Neural cell (in vitro differentiated cells): Measurements from ENCODE around the gene ESYT2. TPM values are rescaled to one million over a fixed set of nuclear protein-coding genes. Genes with fewer than 3 reads are reported as not detected.

Source experiments
- H2AFZ ChIP-seq: fragments of 200-600, 300-800 bp; sonication (generic), shearing (Covaris generic); 2 replicates; pipeline ENCODE4 v1.6.0; 2014; ENCODE audit warnings: low read depth, mild to moderate bottlenecking, antibody characterized with exemption, low read length, moderate library complexity
- H3F3A ChIP-seq: fragments of 200-600 bp; shearing (Covaris generic); 2 replicates; pipeline ENCODE4 v1.6.1; 2016; ENCODE audit warnings: mild to moderate bottlenecking, moderate library complexity, mixed read lengths, antibody characterized with exemption, low read length; ENCODE audit not compliant: insufficient read depth, poor library complexity, severe bottlenecking
- H3K27ac ChIP-seq: fragments of 200-600, 300-800 bp; sonication (generic), shearing (Covaris generic); 2 replicates; pipeline ENCODE4 v1.5.1; 2014; ENCODE audit warnings: mild to moderate bottlenecking, low read length, moderate library complexity
- H3K27me3 ChIP-seq: fragments of 300-800, 200-600 bp; sonication (generic), shearing (Covaris generic); 2 replicates; pipeline ENCODE4 v1.6.0; 2014; ENCODE audit warnings: mild to moderate bottlenecking, low read depth, low read length, moderate library complexity; ENCODE audit not compliant: insufficient read depth
- H3K36me3 ChIP-seq: fragments of 300-800, 200-600 bp; sonication (generic), shearing (Covaris generic); 2 replicates; pipeline ENCODE4 v1.5.1; 2014; ENCODE audit warnings: mild to moderate bottlenecking, antibody characterized with exemption, low read length, moderate library complexity; ENCODE audit not compliant: insufficient read depth
- H3K4me2 ChIP-seq: fragments of 300-800, 200-600 bp; sonication (generic), shearing (Covaris generic); 2 replicates; pipeline ENCODE4 v1.6.0; 2014; ENCODE audit warnings: mild to moderate bottlenecking, low read length
- H3K4me3 ChIP-seq: fragments of 300-800, 200-600 bp; sonication (generic), shearing (Covaris generic); 2 replicates; pipeline ENCODE4 v1.5.1; 2014; ENCODE audit warnings: mild to moderate bottlenecking, low read length, moderate library complexity
- H3K79me2 ChIP-seq: fragments of 200-600 bp; shearing (Covaris generic); replicated peaks from 2 replicates; pipeline ENCODE4 v1.6.0; 2014; ENCODE audit warnings: mild to moderate bottlenecking, low read length, moderate library complexity; ENCODE audit not compliant: insufficient read depth
- H3K9ac ChIP-seq: fragments of 300-800, 200-600 bp; sonication (generic), shearing (Covaris generic); 2 replicates; pipeline ENCODE4 v1.6.1; 2016; ENCODE audit warnings: mild to moderate bottlenecking, low read length, mixed read lengths
- H3K9me2 ChIP-seq: fragments of 200-600 bp; shearing (Covaris generic); 2 replicates; pipeline ENCODE4 v1.6.1; 2016; ENCODE audit warnings: mild to moderate bottlenecking, low read length, mixed read lengths; ENCODE audit not compliant: insufficient read depth
- H3K9me3 ChIP-seq: fragments of 200-600, 300-800 bp; sonication (generic), shearing (Covaris generic); 2 replicates; pipeline ENCODE4 v1.6.1; 2016; ENCODE audit warnings: mild to moderate bottlenecking, mixed run types, low read length, moderate library complexity, mixed read lengths
- H4K20me1 ChIP-seq: fragments of 200-600 bp; shearing (Covaris generic); 2 replicates; pipeline ENCODE4 v1.6.1; 2016; ENCODE audit warnings: mild to moderate bottlenecking, mixed run types; ENCODE audit not compliant: insufficient read depth
- CTCF ChIP-seq: fragments of 450-650 bp; IDR thresholded peaks from 2 replicates; pipeline ENCODE4 v1.5.1; 2014; ENCODE audit warnings: antibody characterized with exemption, mild to moderate bottlenecking, moderate library complexity; ENCODE audit not compliant: poor library complexity, severe bottlenecking
- EP300 ChIP-seq: fragments of 450-650 bp; conservative IDR thresholded peaks from 2 replicates; pipeline ENCODE4 v1.6.1; 2014; ENCODE audit warnings: antibody characterized with exemption, mild to moderate bottlenecking, moderate library complexity; ENCODE audit not compliant: poor library complexity, severe bottlenecking
- EZH2 ChIP-seq: fragments of 200-600, 300-800 bp; shearing (Covaris generic), sonication (generic); IDR thresholded peaks from 2 replicates; pipeline ENCODE4 v1.6.1; 2014; ENCODE audit warnings: antibody characterized with exemption, low read length, borderline replicate concordance, mild to moderate bottlenecking; ENCODE audit not compliant: insufficient read depth, poor library complexity, severe bottlenecking
- MXI1 ChIP-seq: fragments of 450-650 bp; conservative IDR thresholded peaks from 2 replicates; pipeline ENCODE4 v1.6.1; 2014; ENCODE audit warnings: antibody characterized with exemption, mild to moderate bottlenecking; ENCODE audit not compliant: poor library complexity, severe bottlenecking
- POLR2AphosphoS5 ChIP-seq: IDR thresholded peaks from 2 replicates; pipeline ENCODE4 v1.6.1; 2012
- RAD21 ChIP-seq: fragments of 450-650 bp; conservative IDR thresholded peaks from 2 replicates; pipeline ENCODE4 v1.6.1; 2014; ENCODE audit warnings: antibody characterized with exemption, mild to moderate bottlenecking, moderate library complexity
- SMC3 ChIP-seq: fragments of 450-650 bp; conservative IDR thresholded peaks from 2 replicates; pipeline ENCODE4 v1.6.1; 2014; ENCODE audit warnings: antibody characterized with exemption, mild to moderate bottlenecking, moderate library complexity; ENCODE audit not compliant: poor library complexity
- TAF1 ChIP-seq: IDR thresholded peaks from 2 replicates; pipeline ENCODE4 v1.6.1; 2012; ENCODE audit warnings: low read depth
- polyA plus RNA-seq: library from polyadenylated mRNA; depleted of rRNA; stranded (reverse); fragments of >200 nt; gene quantifications from 2 replicates; pipeline ENCODE4 v1.2.3, GENCODE V29; 2014
- TF ChIP-seq, protein P1 (sequence below): IDR thresholded peaks from 2 replicates; pipeline ENCODE4 v1.6.1; 2012; ENCODE audit warnings: borderline replicate concordance

ESYT2 gene
- polyA plus RNA-seq, 1 donor from 2014 or later = 23.8 TPM

- Histone ChIP-seq H4K20me1 (no peaks in the 10 kb centered on the region), H3K27me3 (no peaks in the 10 kb centered on the region), H3K4me2 (no peak overlapping the region), H2AFZ (no peak overlapping the region), H3K9me2 (no peaks in the 10 kb centered on the region), H3K9me3 (no peaks in the 10 kb centered on the region), H3K9ac (peak overlapping the region; percentile 85), H3K4me3 (peak overlapping the region; percentile 95), H3K36me3 (no peaks in the 10 kb centered on the region), H3K27ac (peak overlapping the region; percentile 81), H3K79me2 (peaks cover 33% of the 10 kb centered on the region), H3F3A (peaks cover 3% of the 10 kb centered on the region)
- TF ChIP-seq, protein P1, sequence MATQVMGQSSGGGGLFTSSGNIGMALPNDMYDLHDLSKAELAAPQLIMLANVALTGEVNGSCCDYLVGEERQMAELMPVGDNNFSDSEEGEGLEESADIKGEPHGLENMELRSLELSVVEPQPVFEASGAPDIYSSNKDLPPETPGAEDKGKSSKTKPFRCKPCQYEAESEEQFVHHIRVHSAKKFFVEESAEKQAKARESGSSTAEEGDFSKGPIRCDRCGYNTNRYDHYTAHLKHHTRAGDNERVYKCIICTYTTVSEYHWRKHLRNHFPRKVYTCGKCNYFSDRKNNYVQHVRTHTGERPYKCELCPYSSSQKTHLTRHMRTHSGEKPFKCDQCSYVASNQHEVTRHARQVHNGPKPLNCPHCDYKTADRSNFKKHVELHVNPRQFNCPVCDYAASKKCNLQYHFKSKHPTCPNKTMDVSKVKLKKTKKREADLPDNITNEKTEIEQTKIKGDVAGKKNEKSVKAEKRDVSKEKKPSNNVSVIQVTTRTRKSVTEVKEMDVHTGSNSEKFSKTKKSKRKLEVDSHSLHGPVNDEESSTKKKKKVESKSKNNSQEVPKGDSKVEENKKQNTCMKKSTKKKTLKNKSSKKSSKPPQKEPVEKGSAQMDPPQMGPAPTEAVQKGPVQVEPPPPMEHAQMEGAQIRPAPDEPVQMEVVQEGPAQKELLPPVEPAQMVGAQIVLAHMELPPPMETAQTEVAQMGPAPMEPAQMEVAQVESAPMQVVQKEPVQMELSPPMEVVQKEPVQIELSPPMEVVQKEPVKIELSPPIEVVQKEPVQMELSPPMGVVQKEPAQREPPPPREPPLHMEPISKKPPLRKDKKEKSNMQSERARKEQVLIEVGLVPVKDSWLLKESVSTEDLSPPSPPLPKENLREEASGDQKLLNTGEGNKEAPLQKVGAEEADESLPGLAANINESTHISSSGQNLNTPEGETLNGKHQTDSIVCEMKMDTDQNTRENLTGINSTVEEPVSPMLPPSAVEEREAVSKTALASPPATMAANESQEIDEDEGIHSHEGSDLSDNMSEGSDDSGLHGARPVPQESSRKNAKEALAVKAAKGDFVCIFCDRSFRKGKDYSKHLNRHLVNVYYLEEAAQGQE = no peak
- TF ChIP-seq RAD21 (peak; percentile 46), EP300 (no peak), EZH2 (no peak), SMC3 (no peak), CTCF (no peak), POLR2AphosphoS5 (no peak), MXI1 (no peak)
Observed at GRCh38 chr7:158829021-158829341, 328 bp downstream of the ESYT2 start.

GRCh38 chr7:158828133-158829020 lies 932 bp downstream of the ESYT2 start:
- H3K79me2 ChIP-seq = peaks cover 38% of the 10 kb centered on the region
- no peaks in the 10 kb centered on the region for H3K36me3 ChIP-seq
- peaks cover 3% of the 10 kb centered on the region for H3F3A ChIP-seq
- H2AFZ ChIP-seq = no peak overlapping the region
- peak overlapping the region; percentile 85 for H3K9ac ChIP-seq
- H3K27ac ChIP-seq = peak overlapping the region; percentile 81
- no peaks in the 10 kb centered on the region for H3K9me2 ChIP-seq
- no peaks in the 10 kb centered on the region for H4K20me1 ChIP-seq
- H3K4me3 ChIP-seq = peak overlapping the region; percentile 95
- TF ChIP-seq POLR2AphosphoS5 (no peak), SMC3 (no peak), TAF1 (no peak), MXI1 (peak; percentile 54), CTCF (peak; percentile 9), EZH2 (no peak)
- TF ChIP-seq, protein P1 = no peak
- H3K9me3 ChIP-seq = no peaks in the 10 kb centered on the region
- H3K4me2 ChIP-seq = peak overlapping the region; percentile 69
- no peaks in the 10 kb centered on the region for H3K27me3 ChIP-seq
